K562 (cell line): ENCODE measurements around the gene SIGLEC15.

Source experiments
- TAF7 ChIP-seq: fragments of 450-650 bp; IDR thresholded peaks from 2 replicates; pipeline ENCODE4 v1.6.1; 2016; ENCODE audit warnings: missing genetic modification characterization, missing compliant biosample characterization
- TF ChIP-seq, protein P1 (sequence below), 2 experiments: IDR thresholded peaks in 1 of 2; conservative IDR thresholded peaks in 1 of 2; 2 replicates each; pipeline ENCODE4 v1.6.1; 2016; ENCODE audit warnings: low read depth in 2 of 2, mild to moderate bottlenecking in 1 of 2, missing compliant biosample characterization in 1 of 2, missing genetic modification characterization in 1 of 2, moderate library complexity in 1 of 2

DNA sequence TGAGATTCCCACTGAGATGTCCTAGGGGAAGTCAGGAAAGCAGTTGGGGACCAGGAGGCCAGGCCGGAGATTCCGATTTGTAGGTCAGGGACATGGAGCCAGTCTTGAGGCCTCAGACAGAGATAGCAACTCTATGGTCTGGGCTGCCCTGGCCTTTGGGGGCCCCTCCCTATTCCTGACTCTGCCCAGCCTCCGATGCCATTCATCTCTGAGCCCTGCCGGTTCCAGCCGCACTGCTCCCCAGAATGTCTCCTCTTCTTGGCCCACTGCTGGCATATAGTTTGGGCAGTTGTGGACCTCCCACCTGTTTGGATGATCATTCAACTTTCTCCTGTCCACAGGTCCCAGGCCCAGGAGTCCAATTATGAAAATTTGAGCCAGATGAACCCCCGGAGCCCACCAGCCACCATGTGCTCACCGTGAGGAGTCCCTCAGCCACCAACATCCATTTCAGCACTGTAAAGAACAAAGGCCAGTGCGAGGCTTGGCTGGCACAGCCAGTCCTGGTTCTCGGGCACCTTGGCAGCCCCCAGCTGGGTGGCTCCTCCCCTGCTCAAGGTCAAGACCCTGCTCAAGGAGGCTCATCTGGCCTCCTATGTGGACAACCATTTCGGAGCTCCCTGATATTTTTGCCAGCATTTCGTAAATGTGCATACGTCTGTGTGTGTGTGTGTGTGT is 16.4 kb downstream of the SIGLEC15 start:
- TF ChIP-seq, protein P1, sequence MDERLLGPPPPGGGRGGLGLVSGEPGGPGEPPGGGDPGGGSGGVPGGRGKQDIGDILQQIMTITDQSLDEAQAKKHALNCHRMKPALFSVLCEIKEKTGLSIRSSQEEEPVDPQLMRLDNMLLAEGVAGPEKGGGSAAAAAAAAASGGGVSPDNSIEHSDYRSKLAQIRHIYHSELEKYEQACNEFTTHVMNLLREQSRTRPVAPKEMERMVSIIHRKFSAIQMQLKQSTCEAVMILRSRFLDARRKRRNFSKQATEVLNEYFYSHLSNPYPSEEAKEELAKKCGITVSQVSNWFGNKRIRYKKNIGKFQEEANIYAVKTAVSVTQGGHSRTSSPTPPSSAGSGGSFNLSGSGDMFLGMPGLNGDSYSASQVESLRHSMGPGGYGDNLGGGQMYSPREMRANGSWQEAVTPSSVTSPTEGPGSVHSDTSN (CRISPR knock-in tag; IDR thresholded peaks at IDR 0.05; ENCODE audit: low read depth), result no peak
- TF ChIP-seq, protein P1 (tag; conservative IDR thresholded peaks at IDR 0.05; ENCODE audit: low read depth), result no peak
- no peak for TF ChIP-seq TAF7 (tag)
